ENCODE measurements around the gene MOV10.

The MOV10 gene

DNA sequence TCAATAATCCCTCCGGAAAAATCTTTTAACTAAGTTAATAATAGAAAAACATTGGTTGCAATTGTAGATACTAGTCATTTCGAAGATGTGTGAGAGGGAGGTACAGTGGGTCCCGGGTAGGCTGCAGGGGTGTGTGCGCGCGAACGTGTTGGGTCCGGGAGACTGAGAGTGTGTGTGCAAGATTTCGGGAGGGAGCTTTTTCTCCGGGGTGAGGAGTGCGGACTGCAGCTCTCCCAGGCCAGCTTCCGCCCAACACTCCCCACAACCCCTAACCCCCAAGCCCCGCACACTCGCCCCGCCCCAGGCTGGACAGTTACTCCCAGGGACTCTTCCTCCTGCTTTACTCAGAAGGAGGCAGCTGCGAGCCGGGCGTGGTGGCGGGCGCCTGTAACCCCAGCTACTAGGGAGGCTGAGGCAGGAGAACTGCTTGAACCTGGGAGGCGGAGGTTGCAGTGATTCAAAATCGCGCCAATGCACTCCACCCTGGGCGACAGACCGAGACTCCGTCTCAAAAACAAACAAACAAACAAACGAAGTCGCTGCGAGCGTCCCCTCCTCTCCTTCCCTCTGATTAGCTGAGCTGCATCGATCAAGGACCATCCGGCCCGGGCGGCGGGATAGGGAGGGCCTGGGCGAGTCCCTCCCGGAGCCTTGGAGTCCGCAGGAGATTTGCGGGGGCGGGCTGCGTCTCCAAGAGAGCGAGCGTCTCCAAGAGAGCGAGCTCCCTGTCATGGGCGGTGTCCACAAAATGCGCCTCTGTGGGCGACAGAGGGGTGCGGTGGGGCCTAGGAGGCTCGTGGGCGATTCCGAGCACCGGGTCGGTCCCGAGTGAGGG, 68.9 kb downstream of the MOV10 start:
- DNase-seq: no peak

DNA sequence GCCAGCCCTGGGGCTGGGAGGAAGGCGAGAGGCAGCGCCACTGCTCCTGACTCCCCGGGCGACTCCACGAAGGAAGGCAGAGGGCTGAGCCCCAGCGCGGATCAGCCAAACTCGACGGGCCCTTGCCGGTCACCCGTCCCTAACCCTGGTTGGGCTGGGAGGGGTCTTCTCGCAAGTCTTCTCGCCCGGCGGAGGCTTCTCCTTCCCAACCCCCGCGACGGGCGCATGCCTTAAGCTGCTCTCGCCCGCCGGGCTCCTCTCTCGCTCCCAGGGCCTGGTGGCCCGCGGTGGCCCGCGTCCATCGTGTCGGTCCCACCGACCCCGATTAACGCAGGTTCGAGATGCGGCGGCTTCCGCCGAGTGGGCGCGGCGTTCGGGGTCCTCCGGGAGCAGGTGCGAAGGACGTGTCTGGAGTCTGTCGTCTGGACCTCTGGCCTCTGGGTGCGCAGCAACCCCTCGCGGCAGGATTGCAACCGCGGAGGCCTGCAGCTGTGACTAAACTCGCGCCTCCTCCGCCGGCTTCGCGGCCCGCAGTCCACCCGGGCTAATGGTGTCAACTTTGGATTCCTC, 69.6 kb downstream of the MOV10 start:
- no peak for DNase-seq

DNA sequence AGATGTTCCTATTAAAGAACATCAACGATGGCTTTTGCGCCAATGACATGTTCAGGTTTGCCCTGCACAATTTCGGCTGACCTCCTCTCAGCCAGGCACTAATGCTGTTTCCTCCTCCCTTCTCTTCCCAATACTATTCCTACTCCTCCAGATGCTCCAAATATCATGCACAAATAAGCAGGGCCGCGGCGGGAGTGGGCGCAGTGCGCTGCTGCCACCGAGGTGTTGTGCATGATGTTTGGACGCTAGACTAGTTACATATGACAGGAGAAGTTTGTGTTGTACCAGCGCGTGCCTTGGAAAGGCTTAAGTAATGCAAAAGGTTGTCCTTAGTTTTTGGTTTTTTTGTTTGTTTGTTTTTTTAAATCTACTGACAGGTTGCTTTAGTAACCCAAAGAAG, 73.9 kb downstream of the MOV10 start:
- DNase-seq: no peak

Data from stimulated activated naive CD4-positive, alpha-beta T cell (primary cell).